Left lung (tissue), 10 donors: ENCODE measurements around the gene SLC9A9. TPM values are rescaled to one million over a fixed set of nuclear protein-coding genes. Genes with fewer than 3 reads are reported as not detected.

ENCODE experiments used
- ATAC-seq: fragments of 200-7000 bp; cut with Tn5 transposase; one replicate; pipeline ENCODE4 v1.9.1; 2020; ENCODE audit warnings: moderate library complexity
- DNase-seq, 4 donors: peaks; one replicate each; pipeline ENCODE4 v3.0.0-alpha.2; 2013 to 2020
- H3K27ac ChIP-seq, 2 donors: fragments of 200-600 bp; sonication (generic) in 1 of 2; one replicate each; pipeline versions ENCODE4 v1.5.0 to v1.8.0; 2020 to 2021
- H3K27me3 ChIP-seq, 2 donors: fragments of 200-600 bp; sonication (generic) in 1 of 2; one replicate each; pipeline versions ENCODE4 v1.5.0 to v1.8.0; 2020 to 2021
- H3K36me3 ChIP-seq, 2 donors: fragments of 200-600 bp; sonication (generic) in 1 of 2; one replicate each; pipeline versions ENCODE4 v1.5.0 to v1.8.0; 2020 to 2021
- H3K4me1 ChIP-seq, 2 donors: fragments of 200-600 bp; one replicate each; pipeline ENCODE4 v1.8.0; 2021
- H3K4me3 ChIP-seq, 2 donors: fragments of 200-600 bp; sonication (generic) in 1 of 2; one replicate each; pipeline versions ENCODE4 v1.5.0 to v1.8.0; 2020 to 2021; ENCODE audit warnings: mild to moderate bottlenecking in 1 of 2
- H3K9me3 ChIP-seq, 2 donors: fragments of 200-600 bp; sonication (generic) in 1 of 2; one replicate each; pipeline versions ENCODE4 v1.5.0 to v1.8.0; 2020 to 2021
- intact Hi-C, 2 donors: fragments of 100-400 bp; cut with DNase I; formaldehyde crosslinking; loops; one replicate each; pipeline versions ENCODE4 v1.11.2 to v1.14.2; 2022
- polyA plus RNA-seq, 6 donors: library from polyadenylated mRNA; unstranded; fragments of 120-200 nt; gene quantifications; one replicate each; pipeline ENCODE4 v1.2.1, GENCODE V29; 2013; ENCODE audit not compliant: insufficient read length in 6 of 6
- total RNA-seq, 2 donors: library from RNA; stranded (reverse); fragmentation: NEBNext Ultra II Directional; extraction: Animal tissue kit (Norgen Biotek cat#: 25700); gene quantifications; one replicate each; pipeline ENCODE4 v1.2.1, GENCODE V29; 2021
- TF ChIP-seq, protein P1 (sequence below), 2 donors: fragments of 200-600 bp; sonication (generic) in 1 of 2; IDR thresholded peaks; one replicate each; pipeline versions ENCODE4 v1.5.0 to v1.8.0; 2021; ENCODE audit warnings: antibody characterized with exemption in 2 of 2
- donor health status: DM: no; HTN: yes; CAD: no.
- donor health status: DM: no; HTN: no; CAD: no.

Gene SLC9A9
- total and polyA plus RNA-seq, 8 donors, result 13.9 to 19.6 (median 16.8) TPM

DNA sequence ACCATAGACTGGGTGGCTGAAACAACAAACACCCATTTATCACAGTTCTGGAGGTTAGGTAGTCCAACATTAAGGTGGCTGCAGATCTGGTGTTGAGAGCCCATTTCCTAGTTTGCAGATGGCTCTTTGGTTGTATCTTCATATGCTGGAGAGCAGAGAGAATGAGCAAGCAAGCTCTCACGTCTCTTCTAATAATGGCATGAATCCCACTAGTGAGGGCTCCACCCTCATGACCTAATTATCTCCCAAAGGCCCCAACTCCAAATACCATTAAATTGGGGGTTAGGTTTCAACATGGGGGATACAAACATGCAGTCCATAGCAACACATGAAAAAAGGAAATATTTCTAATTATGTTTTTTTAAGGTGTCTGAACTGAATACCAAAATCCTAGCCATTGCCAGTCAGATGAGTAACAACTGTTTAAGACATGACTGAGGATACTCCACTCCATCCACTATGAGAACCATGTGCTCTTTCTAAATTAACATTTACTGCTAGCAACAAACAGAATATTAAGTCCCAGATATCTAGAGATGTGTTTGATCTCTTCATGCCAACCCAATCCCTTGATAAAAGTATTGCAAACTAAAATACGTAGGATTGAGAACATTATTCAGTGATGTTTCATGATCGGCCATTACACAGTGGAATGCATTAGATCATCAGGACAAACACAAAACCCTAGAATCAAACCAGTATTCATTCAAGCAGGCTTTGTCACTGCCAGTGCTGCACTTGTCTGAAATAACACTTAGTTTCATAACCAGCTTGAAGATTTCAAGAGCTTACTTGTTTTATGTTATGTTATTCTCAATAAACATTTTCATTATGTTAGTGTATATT, 340.3 kb downstream of the SLC9A9 start:
- ATAC-seq (peak; percentile 48), DNase-seq (no peak)
- H3K4me3 ChIP-seq, result no peak overlapping the region
- H3K27ac ChIP-seq, result no peak overlapping the region
- no peaks in the 10 kb centered on the region for H3K36me3 ChIP-seq
- H3K4me1 ChIP-seq, result no peaks in the 10 kb centered on the region
- TF ChIP-seq, protein P1, sequence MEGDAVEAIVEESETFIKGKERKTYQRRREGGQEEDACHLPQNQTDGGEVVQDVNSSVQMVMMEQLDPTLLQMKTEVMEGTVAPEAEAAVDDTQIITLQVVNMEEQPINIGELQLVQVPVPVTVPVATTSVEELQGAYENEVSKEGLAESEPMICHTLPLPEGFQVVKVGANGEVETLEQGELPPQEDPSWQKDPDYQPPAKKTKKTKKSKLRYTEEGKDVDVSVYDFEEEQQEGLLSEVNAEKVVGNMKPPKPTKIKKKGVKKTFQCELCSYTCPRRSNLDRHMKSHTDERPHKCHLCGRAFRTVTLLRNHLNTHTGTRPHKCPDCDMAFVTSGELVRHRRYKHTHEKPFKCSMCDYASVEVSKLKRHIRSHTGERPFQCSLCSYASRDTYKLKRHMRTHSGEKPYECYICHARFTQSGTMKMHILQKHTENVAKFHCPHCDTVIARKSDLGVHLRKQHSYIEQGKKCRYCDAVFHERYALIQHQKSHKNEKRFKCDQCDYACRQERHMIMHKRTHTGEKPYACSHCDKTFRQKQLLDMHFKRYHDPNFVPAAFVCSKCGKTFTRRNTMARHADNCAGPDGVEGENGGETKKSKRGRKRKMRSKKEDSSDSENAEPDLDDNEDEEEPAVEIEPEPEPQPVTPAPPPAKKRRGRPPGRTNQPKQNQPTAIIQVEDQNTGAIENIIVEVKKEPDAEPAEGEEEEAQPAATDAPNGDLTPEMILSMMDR (IDR thresholded peaks at IDR 0.05), result no peak
- H3K27me3 ChIP-seq, result no peaks in the 10 kb centered on the region
- intact Hi-C loops, result no loop called here
- no peaks in the 10 kb centered on the region for H3K9me3 ChIP-seq

DNA sequence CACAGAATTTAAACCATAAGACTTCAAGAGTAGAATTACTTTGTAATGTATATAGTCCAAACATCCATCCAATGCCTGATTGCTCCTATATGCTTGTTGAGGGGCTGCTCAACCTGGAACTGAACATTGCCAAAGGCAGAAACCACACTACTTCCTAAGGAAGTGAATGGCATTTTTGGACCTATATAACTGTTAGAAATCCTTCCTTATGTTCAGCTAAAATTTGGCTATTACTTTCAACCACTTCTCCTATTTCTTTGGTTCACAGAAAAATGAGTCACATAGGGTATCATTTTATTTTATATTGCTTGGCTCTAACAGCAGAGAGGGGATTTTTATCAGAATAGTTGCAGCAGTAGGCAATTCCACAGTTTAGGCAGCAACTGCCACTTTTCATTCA, 342.1 kb downstream of the SLC9A9 start:
- intact Hi-C loops, result no loop called here
- no peaks in the 10 kb centered on the region for H3K9me3 ChIP-seq

DNA sequence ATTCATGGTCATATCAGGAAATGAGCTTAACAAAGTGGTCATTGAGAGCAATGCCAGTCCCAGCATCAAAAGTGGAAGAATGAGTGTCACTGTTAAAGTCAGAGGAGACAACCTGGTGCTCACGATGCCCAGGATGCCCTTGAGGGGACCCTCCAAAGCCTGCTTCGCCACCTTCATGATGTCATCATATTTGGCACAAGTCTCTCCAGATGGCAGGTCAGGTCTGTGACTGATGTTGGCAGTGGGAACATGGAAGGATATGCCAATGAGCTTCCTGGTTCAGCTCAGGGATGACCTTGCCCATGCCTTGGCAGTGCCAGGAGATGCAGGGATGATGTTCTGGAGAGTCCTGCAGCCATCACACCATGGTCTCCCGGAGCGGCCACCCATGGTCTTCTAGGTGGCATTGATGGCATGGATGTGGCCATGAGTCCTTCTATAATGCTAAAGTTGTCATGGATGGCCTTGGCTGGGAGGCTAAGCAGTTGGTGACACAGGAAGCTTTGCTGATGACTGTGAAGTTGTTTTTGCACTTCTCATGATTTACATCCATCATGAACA, 344.9 kb downstream of the SLC9A9 start:
- intact Hi-C loops, result no loop called here
- no peaks in the 10 kb centered on the region for H3K27me3 ChIP-seq

More for the DNA sequence above, 342.1 kb downstream of the SLC9A9 start:
- H3K4me3 ChIP-seq, result no peak overlapping the region
- H3K27ac ChIP-seq, result no peak overlapping the region
- no peak for ATAC-seq
- no peaks in the 10 kb centered on the region for H3K36me3 ChIP-seq
- TF ChIP-seq, protein P1 (IDR thresholded peaks at IDR 0.05), result no peak
- H3K4me1 ChIP-seq, result no peaks in the 10 kb centered on the region
- no peaks in the 10 kb centered on the region for H3K27me3 ChIP-seq
- DNase-seq, result no peak

DNA sequence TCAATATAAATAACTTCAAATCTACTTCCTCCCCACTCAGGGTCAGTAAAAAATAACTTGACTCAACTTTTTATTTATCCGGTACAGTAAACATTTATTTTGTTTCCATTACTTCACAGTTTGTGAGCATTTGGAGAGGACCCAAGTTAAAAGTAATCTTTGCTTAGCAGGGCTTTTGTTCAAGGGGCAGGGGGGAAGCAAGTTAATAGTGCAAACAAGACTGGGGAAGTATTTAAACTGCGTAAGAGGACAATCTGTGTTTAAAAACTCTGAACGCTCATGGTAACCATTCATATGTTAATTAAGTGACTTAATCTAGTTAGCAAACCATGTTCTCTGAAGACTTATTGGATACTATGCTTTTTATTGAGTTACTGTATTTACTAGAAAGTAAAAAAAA, 346.2 kb downstream of the SLC9A9 start:
- Histone ChIP-seq H3K4me3 (no peak overlapping the region), H3K9me3 (no peaks in the 10 kb centered on the region), H3K27ac (no peak overlapping the region), H3K4me1 (no peaks in the 10 kb centered on the region), H3K36me3 (no peaks in the 10 kb centered on the region), H3K27me3 (no peaks in the 10 kb centered on the region)
- ATAC-seq, result no peak
- peak in 2 of 4 donors; percentile 46 to 75 for DNase-seq
- TF ChIP-seq, protein P1 (IDR thresholded peaks at IDR 0.05), result no peak
- intact Hi-C loops, result no loop called here

More for the DNA sequence above, 344.9 kb downstream of the SLC9A9 start:
- H3K9me3 ChIP-seq, result no peaks in the 10 kb centered on the region
- DNase-seq, result no peak
- ATAC-seq, result no peak
- H3K27ac ChIP-seq, result no peak overlapping the region
- no peaks in the 10 kb centered on the region for H3K36me3 ChIP-seq
- TF ChIP-seq, protein P1 (IDR thresholded peaks at IDR 0.05), result no peak
- H3K4me1 ChIP-seq, result no peaks in the 10 kb centered on the region
- no peak overlapping the region for H3K4me3 ChIP-seq

DNA sequence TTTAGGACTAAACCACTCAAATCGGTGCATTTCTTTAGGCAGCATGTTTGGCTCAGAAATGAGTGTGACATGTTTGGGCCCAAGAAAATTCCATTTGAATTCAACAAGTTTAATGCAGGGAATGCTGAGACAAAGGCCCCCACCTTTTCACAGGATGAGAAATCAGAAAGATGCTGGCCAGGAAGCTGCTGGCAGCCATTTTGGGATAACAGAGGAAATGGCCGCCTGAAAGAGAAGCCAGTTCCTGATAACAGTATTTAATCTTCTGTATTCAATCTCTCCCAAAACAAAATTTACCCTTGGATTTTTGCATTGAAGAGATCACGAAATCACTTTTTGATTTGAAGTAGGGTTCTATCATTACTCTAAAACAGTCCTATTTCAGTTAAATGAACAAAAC, 350.9 kb downstream of the SLC9A9 start:
- Histone ChIP-seq H3K4me1 (no peaks in the 10 kb centered on the region), H3K27me3 (no peaks in the 10 kb centered on the region), H3K4me3 (no peak overlapping the region), H3K27ac (no peak overlapping the region), H3K9me3 (no peaks in the 10 kb centered on the region), H3K36me3 (peaks cover 0 to 4% of the 10 kb centered on the region in 2 donors)
- TF ChIP-seq, protein P1 (IDR thresholded peaks at IDR 0.05), result no peak
- ATAC-seq, result no peak
- intact Hi-C loops, result no loop called here
- no peak for DNase-seq
